GM18861 (cell line): ENCODE data around the gene EML2.
A peak's percentile ranks its signal among the peaks of the same experiment; 100 is the strongest.
"Not testable (repeated sequence)": the region's sequence is repeated elsewhere in the genome, so short reads cannot be mapped to it uniquely, and the experiment has no call there.

Experiments
- ATAC-seq: cut with Tn5 transposase; IDR thresholded peaks from one replicate; pipeline ENCODE4 v1.9.1; 2021; ENCODE audit not compliant: unreplicated experiment

The EML2 gene

DNA sequence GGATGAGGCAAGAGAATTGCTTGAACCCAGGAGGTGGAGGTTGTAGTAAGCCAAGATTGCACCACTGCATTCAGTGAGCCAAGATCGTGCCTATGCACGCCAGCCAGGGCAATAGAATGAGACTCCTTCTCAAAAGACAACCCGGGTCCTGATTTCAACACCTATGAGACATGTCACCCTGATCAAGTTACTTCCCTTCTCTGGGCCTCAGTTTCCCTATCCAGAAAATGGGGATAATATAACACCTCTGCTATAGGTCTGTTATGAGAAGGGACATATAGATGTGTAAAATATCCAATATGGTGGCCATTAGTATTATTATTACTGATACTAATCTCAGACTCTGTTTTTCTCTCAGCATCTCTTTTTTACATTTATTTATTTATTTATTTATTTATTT, 15.9 kb upstream of the EML2 start:
- no peak for ATAC-seq

DNA sequence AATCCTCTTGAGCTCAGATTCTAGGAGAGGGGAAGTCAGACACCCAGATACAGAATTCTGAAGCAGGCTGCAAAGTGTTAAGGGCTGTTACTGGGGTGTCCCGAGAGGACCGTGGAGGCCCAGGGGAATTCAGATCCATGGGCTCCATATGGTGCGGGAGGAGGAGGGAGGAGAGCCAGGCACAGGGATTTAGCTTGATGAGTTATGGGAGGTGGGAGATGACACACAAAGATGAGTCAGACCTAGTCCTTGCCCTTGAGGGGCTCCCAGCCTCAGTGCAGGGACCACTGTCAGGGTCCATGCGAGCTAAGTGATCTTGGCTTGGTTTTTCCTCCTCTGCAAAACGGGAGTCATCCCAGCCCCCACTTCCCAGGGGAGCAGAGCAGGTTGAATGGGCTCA, 14.4 kb upstream of the EML2 start:
- ATAC-seq: no peak

DNA sequence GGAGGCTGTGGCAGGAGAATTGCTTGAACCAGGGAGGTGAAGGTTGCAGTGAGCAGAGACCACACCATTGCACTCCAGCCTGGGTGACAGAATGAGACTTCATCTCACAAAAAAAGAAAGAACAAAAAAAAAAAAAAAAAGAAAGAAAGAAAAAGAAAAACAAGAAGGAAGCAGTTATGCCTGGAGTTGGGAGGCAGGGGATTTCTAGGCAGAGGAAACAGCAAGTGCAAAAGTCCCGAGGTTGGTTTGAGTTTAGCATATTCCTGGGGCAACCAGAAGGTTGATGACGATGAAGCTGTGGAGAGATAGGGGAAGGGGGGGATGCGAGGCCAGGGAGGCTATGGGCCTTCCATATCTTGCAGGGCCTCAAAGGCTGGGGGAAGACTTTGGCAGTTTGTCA, 11.5 kb upstream of the EML2 start:
- no peak for ATAC-seq

DNA sequence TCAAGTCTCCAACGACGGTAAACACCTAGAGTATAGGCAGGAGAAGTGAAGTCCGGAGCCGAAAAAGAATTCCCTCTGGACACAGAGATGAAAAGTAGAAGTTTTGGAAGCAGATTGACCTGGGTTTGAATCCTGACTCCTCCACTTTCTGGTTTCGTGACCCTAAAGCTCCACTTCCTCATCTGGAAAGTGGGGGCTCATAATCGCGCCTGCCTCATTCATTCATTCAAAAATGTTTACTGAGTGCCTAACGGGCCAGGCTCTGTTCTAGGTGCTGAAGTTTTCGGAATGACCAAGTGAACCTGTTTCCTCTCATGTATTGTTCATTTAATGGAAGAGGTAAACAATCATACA, 7.1 kb upstream of the EML2 start:
- ATAC-seq: no peak

DNA sequence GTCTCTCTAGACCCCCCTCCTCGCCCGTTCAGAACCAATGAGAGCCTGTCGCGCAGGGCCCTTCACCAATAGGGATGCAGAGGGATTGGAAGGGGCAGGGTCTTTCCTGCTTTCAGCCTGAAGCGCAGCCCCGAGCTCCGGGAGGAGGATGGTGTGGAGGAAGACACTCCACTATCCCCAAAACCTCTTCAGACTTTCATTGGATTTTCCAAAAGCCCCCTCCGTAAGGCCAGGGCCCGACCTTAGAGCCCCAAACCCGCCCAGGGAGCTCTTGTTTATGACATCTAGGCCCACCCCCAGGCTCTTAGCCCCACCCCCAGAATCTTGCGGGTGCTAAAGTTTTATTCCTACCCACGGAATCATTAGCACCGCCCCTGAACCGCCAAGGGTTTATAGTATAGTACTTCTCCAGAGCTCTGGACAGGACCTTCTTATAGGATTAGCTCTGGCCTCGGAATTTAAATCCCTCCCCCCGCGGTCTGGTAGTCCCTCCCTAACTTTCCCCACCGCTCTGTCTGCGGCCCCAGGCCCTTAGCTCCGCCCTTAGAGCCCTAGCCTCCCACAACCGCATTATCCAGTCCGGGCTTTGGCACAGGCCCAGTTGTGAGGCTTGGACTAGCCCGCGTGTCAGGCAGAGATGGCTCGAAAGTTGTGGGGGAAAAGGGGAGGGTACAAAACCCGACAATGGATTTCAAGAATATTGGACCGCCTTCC, 6.6 kb upstream of the EML2 start:
- ATAC-seq: peak; percentile 27

DNA sequence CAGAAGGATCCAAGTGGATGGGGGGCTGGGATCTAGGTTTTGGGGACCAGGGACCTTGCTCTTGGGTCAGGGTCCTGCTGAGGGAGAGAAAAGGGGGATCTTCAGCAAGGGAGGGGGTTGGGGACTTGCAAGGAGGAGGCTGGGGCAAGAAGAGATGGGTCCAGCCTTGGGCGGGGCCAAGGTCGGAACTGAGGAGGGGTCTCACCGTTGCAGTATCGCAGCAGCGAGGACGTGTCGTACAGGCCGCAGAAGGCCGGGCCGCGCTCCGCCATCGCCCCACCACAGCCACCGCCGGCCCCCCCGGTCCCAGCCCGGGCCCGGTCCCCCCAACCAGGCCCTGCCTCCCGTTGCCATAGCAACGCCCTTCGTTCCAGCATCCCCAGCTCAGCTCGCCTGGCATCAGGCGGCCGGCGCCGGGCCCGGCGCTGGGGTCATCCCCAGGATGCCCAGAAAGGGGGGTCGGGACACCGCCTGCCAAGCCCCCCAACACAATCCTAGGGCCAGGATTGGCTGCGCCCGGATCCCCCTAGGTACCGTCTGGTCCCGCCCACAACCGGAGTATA, 6.0 kb upstream of the EML2 start:
- ATAC-seq: no peak

DNA sequence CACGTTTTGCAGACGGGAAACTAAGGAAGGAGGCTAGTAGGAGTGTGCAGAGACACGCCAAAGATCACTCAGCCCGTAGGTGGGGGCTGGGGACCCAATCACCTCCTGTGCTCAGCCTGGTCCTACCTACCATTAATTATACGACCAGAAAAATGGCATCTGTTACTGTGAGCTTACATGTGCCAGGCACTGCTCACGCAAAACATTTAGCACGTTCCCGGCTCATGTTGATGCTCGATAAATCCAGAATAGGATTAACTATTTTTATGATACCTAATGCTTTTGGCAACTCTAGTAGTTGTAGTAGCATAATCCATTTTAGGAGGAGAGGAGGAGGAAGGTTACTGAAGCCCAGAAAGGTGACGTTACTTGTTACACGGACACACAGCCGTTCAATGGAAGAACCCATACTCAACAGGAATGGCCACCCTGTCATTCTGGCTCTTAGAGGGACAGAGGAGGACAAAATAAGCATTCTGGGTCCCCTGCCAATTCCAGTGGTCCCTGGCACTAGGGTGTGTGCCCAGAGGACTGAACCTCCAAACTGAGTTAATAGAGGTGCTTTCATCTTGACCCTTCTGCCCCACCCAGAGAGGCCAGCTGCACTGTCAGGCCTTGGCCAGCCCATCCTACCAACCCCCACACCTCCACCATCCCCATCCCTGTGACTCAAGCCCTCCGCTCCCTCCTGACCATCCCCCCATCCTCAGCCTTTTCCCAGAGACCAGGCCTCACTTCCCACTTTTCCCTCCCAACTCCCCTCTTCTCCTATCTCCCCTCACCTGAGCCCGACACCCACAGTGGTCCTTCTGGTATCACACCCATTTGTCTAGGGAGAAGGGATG, 5.0 kb upstream of the EML2 start:
- no peak for ATAC-seq

DNA sequence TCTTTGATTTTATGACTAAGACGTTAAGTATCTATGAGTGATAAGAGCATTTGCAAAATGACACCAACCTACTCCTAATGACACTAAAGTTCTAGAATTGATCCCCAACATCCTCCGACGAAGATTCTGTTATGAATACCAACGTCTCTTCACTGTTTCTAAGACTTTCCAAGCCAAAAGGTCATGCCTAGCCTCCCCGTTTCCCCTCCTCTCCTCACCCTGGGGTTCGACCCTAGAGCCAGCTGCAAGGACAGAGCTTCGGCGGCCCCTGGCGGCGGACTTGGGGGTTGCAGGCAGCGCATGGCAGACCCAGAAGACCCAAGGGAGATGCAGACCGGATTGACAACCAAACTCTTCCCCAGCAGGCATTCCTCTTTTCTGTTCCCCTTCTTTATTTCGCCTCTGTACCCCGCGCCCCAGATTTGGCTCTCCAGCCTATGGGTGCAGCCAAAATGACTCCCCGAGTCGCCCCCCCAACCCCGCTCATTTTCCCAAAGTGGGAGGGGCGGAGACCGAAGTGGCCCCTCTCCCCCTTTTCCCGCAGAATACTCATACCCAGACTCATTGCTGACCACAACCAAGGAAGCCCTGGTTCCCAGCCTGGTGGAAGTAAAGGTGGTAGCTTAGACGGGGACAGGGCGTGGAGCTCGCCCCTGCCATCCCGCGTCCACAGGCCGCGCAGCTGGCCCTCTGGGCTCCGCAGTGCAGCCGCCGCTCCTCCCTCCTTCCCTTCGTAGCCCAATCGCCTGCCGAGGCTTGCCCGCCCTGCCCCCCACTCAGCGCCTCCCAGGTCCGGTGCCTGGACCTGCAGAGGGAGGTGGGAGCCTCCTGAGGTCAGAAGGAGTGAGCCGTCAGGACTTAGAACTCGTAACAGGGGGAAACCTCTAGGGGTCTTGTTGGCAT, 4.1 kb upstream of the EML2 start:
- ATAC-seq: no peak

DNA sequence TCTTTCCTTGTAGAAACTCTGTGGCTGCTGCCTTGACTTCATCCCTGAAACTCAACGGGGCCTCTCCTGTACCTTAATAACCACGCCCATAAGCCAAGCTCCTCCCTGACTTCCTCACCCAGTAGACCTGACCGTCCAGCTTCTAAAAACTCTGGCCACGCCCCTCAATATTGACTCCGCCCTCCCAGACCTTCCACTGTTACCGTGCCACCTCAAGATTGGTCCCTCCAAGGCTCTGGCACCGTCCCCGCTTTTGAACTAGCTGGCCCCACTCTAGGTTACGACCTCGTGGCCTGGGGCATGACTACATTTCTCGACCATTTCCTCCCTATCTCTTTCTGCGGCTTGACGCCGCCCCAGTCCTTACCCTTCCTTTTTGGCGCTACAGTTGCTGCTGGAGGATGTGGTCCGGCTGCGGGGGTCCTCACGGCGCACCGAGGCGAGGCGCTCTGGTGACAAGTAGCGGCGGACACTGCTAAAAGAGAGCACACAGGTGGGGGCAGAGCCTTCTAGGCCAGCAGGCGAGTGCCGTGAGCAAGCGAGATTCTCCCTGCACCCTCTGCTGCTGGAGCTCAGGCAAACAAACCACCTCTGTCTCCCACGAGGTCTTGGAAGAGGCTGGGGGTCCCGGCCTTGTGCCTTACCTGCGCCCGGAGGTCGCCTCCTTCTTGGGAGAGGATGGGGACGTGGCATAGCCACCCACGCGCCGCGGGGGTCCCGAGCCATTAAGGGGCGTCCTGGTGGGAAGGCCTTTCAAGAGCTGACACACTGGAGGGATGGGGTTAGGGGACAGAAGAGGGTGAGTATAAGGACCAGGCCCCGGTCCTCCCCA, 2.3 kb upstream of the EML2 start:
- peak; percentile 29 for ATAC-seq

DNA sequence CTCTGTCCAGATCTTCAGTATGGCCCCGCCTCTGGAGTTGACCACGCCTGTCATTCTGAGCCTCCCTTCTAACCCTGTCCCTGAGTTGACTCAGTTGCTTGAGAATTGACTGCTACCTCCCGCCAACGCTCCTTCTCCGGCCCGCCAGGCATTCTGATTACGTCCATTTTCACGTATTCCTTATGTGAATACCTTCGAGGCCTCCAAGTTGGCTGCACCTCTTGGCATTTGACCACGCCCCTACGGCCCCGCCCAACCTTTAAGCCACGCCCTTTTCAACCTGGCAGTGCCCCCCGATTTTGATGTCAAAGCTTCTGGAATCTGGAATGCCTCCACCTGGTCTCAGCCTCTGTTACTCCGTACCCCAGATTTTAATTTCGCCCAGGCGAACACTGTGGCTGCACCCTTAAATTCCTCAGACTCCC, 1.7 kb upstream of the EML2 start:
- no peak for ATAC-seq

DNA sequence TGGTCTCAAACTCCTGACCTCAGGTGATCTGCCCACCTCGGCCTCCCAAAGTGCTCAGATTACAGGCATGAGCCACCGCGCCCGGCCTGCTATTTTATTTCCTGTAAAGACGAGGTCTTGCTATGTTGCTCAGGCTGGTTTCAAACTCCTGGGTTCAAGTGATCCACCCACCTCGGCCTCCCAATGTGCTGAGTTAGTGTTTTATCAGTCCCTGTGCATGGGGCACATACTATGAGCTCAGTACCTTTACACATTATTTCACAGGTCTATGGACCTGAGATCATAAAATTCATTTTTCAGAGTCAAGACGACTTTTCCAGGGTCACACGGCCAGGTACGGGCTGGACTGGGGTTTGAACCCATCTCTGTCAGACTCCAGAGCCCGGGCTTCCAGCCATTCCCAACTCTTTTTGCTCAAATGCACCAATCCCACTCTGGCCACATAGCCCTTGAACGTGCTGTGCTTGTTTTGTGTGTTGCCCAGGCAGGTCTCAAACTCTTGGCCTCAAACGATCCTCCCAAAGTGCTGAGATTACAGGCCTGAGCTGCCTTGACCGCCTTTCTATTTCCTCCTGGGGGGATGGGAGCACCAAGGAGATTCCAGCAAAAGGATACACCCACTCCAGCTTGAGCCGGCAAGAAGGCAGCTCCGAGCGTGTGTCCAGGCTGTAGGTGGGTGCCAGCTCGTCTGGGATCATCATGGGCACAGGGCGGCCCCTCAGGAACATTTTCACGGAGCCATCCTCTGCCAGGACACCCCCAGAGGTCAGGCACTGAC, 1.1 kb downstream of the EML2 start:
- no peak for ATAC-seq

DNA sequence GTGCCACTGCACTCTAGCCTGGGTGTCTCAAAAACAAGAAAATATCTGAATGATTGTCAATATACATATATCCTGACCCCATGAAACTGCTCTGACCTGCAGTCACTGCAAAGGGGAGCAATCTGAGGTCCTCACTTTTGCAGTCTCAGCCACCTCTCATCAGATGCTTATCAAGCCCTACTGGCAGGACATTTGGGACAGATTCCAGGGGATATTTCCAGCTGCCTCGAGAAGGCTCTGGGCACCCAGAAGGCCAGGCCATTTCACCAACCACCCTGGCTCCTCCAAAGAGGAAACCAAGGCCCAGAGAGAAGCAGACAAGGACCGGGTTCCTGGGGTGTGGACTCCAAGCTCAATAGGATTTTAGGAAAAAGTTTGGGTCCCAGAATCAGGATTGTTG, 2.3 kb downstream of the EML2 start:
- no peak for ATAC-seq

DNA sequence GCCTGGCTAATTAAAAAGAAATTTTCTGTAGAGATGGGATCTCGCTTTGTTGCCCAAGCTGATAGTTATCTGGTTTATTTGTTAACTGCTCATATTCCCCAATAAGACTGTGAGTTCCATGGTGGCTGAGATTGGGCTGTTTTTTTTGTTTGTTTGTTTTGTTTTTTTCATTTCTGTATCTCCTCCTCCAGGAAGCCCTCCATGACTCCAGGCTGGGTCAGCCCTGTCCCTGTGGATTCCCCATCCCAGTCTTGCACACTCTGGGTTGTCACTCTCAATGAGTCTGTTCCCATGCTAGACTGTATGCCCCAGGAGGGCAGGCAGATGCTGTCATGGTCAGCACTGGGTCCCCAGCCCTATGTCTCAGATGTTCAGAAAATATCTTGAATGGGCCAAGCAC, 2.9 kb downstream of the EML2 start:
- no peak for ATAC-seq

DNA sequence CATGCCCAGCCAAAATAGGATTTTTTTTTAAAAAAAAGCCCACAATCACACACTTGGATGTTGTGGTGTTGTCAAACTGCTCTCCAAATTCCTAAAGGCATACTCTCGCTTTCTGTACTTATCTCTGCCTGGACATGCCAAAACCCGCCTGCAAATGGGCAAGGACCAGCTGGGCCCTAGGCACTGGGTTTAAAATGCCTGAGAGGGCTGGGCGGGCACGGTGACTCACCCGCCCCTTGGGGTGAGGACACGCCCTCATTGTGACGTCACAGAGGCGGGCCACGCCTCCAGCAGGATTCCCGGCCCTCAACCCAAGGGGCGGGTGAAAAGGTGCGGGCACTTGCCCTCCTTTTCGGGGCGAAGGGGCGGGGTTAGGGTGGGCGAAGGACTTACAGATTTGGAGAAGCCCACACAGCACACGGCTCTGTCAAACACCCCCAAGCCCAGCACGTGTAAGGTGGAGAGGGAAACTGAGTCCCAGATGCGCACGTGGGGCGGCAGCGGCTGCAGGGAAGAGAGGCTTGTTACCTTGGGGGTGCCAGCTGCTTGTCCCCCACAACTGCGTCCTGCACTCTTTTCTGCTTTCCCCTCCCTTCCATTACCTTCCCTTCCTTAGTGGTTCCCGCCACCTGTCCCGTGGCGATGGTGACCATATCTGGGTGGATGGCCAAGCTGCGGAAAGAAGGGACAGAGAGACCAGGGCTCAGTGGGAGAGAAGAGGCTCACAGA, 6.6 kb downstream of the EML2 start:
- ATAC-seq: no peak

DNA sequence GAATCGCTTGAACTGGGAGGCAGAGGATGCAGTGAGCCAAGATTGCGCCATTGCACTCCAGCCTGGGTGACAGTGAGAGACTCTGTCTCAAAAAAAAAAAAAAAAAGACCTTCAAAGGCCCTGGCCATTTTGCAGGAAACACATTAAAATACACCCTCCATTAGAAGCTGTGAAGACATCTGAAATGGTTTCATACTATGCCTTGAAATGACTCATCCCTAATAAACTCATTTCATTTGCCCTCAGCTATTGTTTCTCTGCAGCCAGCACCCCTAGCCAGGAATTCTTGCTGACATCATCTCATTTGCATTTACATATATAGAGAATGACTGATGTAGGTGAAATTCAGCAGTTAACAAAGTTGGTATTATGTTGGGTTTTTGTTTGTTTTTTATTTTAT, 8.7 kb downstream of the EML2 start:
- ATAC-seq: no peak

DNA sequence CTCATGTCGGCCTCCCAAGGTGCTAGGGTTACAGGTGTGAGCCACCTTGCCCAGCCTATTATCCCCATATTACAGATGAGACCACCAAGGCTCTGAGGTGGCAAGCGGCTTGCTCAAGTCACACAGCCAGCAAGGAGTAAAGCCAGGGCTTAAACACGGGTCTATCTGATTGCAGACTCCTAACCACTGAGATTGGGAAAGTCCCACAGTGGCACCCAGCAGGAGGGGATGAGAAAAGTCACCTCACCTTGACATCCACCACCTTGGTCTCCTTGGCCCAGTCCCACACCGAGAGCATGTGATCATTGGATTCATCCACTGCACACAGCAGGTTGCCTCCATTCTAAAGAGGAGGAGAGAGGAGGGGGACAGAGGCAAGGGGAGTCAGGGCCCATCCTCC, 9.5 kb downstream of the EML2 start:
- ATAC-seq: no peak

DNA sequence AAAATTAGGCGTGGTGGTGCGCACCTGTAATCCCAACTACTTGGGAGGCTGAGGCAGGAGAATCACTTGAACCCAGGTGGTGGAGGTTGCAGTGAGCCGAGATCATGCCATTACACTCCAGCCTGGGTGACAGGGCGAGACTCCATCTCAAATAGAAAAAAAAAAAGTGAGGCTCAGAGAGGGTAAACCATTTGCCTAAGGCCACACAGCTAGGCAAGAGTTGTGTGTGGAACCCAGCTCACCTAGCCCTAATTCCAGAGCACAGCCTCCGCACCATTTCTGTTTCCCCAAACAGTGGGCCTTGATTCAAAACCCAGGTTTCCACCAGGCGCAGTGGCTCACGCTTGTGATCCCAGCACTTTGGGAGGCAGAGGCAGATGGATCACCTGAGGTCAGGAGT, 11.0 kb downstream of the EML2 start:
- ATAC-seq: not testable (repeated sequence)

DNA sequence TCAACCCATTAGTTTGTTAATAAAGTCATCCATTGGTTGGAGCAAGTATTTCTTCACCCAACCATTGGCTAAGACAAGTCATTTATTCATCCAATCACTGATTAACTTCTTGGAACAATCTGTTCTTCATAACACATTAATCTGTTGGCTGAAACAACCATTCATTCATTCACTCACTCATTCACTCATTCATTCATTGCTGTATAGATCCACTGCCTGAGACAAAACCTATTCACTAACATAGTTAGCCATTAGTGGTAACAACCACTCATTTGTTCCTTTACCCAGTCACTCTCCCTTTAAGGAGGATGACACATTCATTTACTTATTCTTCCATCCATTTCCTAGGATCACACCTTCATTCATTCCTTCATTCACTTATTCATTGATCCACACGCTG, 15.2 kb downstream of the EML2 start:
- no peak for ATAC-seq

DNA sequence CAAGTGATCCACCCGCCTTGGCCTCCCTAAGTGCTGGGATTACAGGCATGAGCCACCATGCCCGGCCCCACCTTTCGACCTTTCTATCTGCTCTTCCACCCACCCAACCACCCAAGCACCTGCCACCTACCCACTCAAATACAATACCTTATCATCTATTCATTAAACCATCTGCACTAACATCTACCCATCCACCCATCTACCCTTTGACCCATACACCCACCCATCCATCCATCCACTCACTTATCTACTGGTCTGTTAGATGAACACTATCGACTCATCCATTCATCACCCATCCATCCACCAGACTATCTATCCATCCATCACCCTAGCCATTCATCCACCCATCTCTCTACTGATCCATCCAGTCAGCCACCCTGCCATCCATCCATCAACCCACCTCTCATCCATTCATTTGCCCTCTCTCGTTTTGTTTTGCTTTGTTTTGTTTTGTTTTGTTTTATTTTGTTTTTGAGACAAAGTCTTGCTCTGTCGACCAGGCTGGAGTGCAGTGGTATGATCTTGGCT, 17.2 kb downstream of the EML2 start:
- ATAC-seq: no peak
